Glutamatergic neuron (in vitro differentiated cells): Measurements from ENCODE around the gene SAXO1. TPM values are rescaled to one million over a fixed set of nuclear protein-coding genes. Genes with fewer than 3 reads are reported as not detected.

Experiments used
- DNase-seq: peaks from one replicate; pipeline ENCODE4 v3.0.0; 2022
- H3K27ac Mint-ChIP-seq: one replicate; pipeline ENCODE4 v1.8.0; 2020; ENCODE audit warnings: mild to moderate bottlenecking, mixed read lengths, inconsistent platforms; ENCODE audit not compliant: unreplicated experiment
- H3K27me3 Mint-ChIP-seq: one replicate; pipeline ENCODE4 v1.8.0; 2020; ENCODE audit warnings: mild to moderate bottlenecking, moderate library complexity, mixed read lengths, inconsistent platforms; ENCODE audit not compliant: unreplicated experiment
- H3K36me3 Mint-ChIP-seq: one replicate; pipeline ENCODE4 v1.8.0; 2020; ENCODE audit warnings: mild to moderate bottlenecking, mixed read lengths, inconsistent platforms; ENCODE audit not compliant: unreplicated experiment
- H3K4me1 Mint-ChIP-seq: one replicate; pipeline ENCODE4 v1.8.0; 2020; ENCODE audit warnings: mild to moderate bottlenecking, low read depth, mixed read lengths, inconsistent platforms; ENCODE audit not compliant: unreplicated experiment
- H3K4me3 Mint-ChIP-seq: one replicate; pipeline ENCODE4 v1.8.0; 2020; ENCODE audit warnings: mild to moderate bottlenecking, mixed read lengths, inconsistent platforms; ENCODE audit not compliant: unreplicated experiment
- H3K9me3 Mint-ChIP-seq: one replicate; pipeline ENCODE4 v1.8.0; 2020; ENCODE audit warnings: mild to moderate bottlenecking, moderate library complexity, mixed read lengths, inconsistent platforms; ENCODE audit not compliant: unreplicated experiment
- CTCF ChIP-seq: fragments of 200-600 bp; sonication (generic); IDR thresholded peaks from one replicate; pipeline ENCODE4 v1.5.0; 2021; ENCODE audit not compliant: partially characterized antibody, unreplicated experiment
- total RNA-seq: library from RNA; stranded (reverse); fragmentation: NEBNext Ultra II Directional; extraction: Animal tissue kit (Norgen Biotek cat#: 25700); gene quantifications from one replicate; pipeline ENCODE4 v1.2.1, GENCODE V29; 2021; ENCODE audit not compliant: unreplicated experiment

SAXO1 gene
- total RNA-seq, 1 donor from 2014 or later = 0.37 TPM

- no peak overlapping the region for H3K4me3 Mint-ChIP-seq
- H3K27ac Mint-ChIP-seq = no peak overlapping the region
- TF ChIP-seq CTCF = no peak
- H3K9me3 Mint-ChIP-seq = no peaks in the 10 kb centered on the region
- H3K4me1 Mint-ChIP-seq = peaks cover 5% of the 10 kb centered on the region
- no peaks in the 10 kb centered on the region for H3K36me3 Mint-ChIP-seq
- no peak for DNase-seq
- H3K27me3 Mint-ChIP-seq = peaks cover 3% of the 10 kb centered on the region
Measured at GRCh38 chr9:18906656-18907395, 126.2 kb downstream of the SAXO1 start.

DNA sequence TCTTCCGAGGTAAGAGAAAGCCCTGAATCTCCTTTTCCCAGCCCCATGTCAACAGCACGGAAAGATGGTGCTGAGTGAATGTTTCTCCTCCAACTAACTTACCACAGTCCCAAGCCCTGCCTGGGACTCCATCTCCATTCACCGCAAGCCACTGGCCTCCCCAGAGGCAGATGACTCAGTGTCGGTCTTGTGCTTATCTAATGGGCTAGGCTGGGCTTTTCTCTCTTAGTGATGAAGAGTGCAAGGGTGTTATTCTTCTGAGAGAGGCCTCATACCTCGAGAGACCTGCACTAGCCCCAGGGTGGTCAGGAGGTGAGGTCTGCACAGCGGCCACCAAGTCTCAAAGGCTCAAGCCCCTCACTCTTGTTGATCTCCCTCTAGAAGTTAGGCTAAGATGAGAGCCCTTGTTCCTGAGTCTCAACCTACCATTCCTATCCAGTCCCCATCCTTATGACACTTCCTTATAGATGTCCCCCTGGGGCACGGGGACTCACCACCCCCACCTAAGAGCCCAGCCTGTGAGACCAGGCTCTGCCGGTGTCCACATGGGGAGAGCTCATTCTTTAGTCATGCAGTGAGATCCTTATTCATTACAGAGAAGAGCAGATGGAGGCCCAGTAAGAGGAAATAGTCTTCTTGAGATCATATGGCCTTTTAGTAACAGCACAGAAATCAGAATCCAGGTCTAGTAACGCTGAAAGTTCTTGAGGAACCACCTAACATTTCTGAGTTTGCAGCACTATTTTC, 127.0 kb downstream of the SAXO1 start:
- no peak for DNase-seq
- TF ChIP-seq CTCF = no peak
- H3K27me3 Mint-ChIP-seq = peaks cover 3% of the 10 kb centered on the region
- no peak overlapping the region for H3K27ac Mint-ChIP-seq
- H3K36me3 Mint-ChIP-seq = no peaks in the 10 kb centered on the region
- no peaks in the 10 kb centered on the region for H3K9me3 Mint-ChIP-seq
- H3K4me3 Mint-ChIP-seq = no peak overlapping the region
- peaks cover 5% of the 10 kb centered on the region for H3K4me1 Mint-ChIP-seq

DNA sequence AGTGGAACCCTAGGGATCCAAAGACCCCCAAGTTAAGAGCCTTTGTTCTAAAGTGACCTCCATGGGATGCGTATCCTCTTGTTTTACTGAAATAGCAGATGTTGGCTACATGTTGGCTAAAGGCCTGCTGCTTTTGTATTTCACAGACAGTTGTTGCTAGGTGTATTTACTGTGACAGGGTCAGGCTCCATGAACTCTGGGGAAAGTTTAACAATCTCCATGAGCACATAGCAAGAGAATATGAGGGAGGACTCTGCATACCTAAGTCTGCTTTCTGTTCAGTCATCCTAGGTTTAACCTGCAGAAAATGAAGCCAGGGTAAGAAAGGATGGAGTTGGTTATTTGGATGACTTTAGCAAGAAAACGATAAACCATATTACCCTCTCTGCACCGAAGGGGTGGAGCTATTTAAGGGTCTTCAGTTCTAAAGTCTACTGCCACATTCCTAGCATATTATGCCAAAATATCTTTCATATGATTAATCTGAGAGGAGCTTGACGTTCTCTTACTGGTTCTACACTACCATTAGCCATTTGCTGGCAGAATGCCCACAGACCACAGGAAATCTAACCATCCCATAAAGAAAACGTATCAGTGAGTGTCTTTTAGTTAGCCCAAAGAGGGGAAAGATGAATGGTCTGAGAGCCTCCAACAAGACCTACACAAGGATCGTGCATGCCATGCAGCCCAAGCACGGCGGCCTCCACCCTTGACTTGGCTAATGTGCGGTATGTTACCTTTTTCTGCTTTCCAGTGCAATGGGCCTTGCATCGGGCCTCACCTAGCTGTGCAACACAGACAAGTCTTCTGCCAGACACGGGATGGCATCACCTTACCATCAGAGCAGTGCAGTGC, 127.8 kb downstream of the SAXO1 start:
- Mint-ChIP-seq H3K27ac (no peak overlapping the region), H3K4me3 (no peak overlapping the region), H3K36me3 (no peaks in the 10 kb centered on the region)

DNA sequence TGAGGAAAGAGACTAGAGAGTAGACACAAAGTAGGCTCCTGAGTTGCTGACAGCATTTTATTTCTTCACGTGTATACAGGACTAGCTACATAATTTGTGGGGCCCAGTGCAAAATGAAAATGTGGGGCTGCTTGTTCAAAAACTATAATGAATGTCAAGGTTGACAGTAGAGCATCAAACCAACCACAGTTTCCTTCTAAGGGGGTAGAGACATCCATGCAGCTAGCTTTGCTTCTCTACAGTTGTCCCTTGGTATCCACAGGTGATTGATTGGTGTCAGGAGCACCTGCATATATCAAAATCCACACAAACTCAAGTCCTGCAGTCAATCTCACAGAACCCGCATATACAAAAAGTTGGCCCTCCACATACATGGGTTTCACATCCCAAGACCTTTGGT, 129.6 kb downstream of the SAXO1 start:
- no peak for TF ChIP-seq CTCF
- Mint-ChIP-seq H3K4me1 (peaks cover 2% of the 10 kb centered on the region), H3K9me3 (no peaks in the 10 kb centered on the region), H3K27ac (no peak overlapping the region), H3K27me3 (peaks cover 1% of the 10 kb centered on the region), H3K36me3 (no peaks in the 10 kb centered on the region), H3K4me3 (no peak overlapping the region)
- no peak for DNase-seq

More for the DNA sequence above, 127.8 kb downstream of the SAXO1 start:
- Mint-ChIP-seq H3K4me1 (peaks cover 5% of the 10 kb centered on the region), H3K9me3 (no peaks in the 10 kb centered on the region), H3K27me3 (peaks cover 3% of the 10 kb centered on the region)
- DNase-seq = no peak
- no peak for TF ChIP-seq CTCF
